Right lobe of liver (tissue), 6 donors: ENCODE data around the gene ADGRL3. TPM values are rescaled to one million over a fixed set of nuclear protein-coding genes. Genes with fewer than 3 reads are reported as not detected.

ENCODE experiments used
- ATAC-seq, 4 donors: fragments of 200-7000 bp; cut with Tn5 transposase; one replicate each; pipeline ENCODE4 v1.9.1; 2020; ENCODE audit warnings: mild to moderate bottlenecking in 4 of 4, moderate library complexity in 4 of 4
- DNase-seq, 3 donors: peaks; one replicate each; pipeline ENCODE4 v3.0.0-alpha.2; 2020
- H3K27ac ChIP-seq, 3 donors: fragments of 200-600 bp; one replicate each; pipeline ENCODE4 v1.8.0; 2022
- H3K27me3 ChIP-seq, 2 donors: fragments of 200-600 bp; one replicate each; pipeline ENCODE4 v1.8.0; 2022
- H3K36me3 ChIP-seq, 4 donors: fragments of 200-600 bp; sonication (generic) in 1 of 4; one replicate each; pipeline versions ENCODE4 v1.5.1 to v1.8.0; 2017 to 2022; ENCODE audit warnings: control low read depth in 1 of 4
- H3K4me1 ChIP-seq, 4 donors: fragments of 200-600 bp; sonication (generic) in 1 of 4; one replicate each; pipeline versions ENCODE4 v1.5.1 to v1.8.0; 2017 to 2022; ENCODE audit warnings: control low read depth in 1 of 4
- H3K4me3 ChIP-seq, 3 donors: fragments of 200-600 bp; one replicate each; pipeline ENCODE4 v1.8.0; 2022
- H3K9me3 ChIP-seq, 4 donors: fragments of 200-600 bp; sonication (generic) in 1 of 4; one replicate each; pipeline versions ENCODE4 v1.5.1 to v1.8.0; 2017 to 2022; ENCODE audit warnings: control low read depth in 1 of 4
- POLR2A ChIP-seq: fragments of 450-650 bp; IDR thresholded peaks from one replicate; pipeline ENCODE4 v1.6.1; 2017; ENCODE audit warnings: antibody characterized with exemption, mild to moderate bottlenecking
- WGBS: methylation state at CpG from one replicate; pipeline ENCODE4 v1.1.6; 2018; ENCODE audit warnings: low coverage, low lambda C conversion rate; ENCODE audit not compliant: insufficient coverage; ENCODE audit errors: missing lambda C conversion rate; 5-methylcytosine and 5-hydroxymethylcytosine counted together
- intact Hi-C, 2 donors: fragments of 100-400 bp; cut with DNase I; formaldehyde crosslinking; loops; one replicate each; pipeline versions ENCODE4 v1.11.2 to v1.14.1; 2022
- total RNA-seq, 6 experiments: library from RNA; depleted of rRNA in 2 of 6; stranded (reverse); fragments of >200 nt in 2 of 6; fragmentation: NEBNext Ultra II Directional in 3 of 6; extraction: Animal tissue kit (Norgen Biotek cat#: 25700) in 3 of 6; gene quantifications; one replicate each; pipeline versions ENCODE4 v1.1.0 to v1.2.4, GENCODE V29; 2016 to 2023
- TF ChIP-seq, protein P1 (sequence below), 4 donors: fragments of 200-600 bp in 3 of 4; fragments of 450-650 bp in 1 of 4; IDR thresholded peaks; one replicate each; pipeline versions ENCODE4 v1.5.1 to v1.8.0; 2016 to 2022; ENCODE audit warnings: antibody characterized with exemption in 4 of 4, mild to moderate bottlenecking in 2 of 4
- donor health status: DM: no; HTN: yes; CAD: no.
- donor health status: DM: no; HTN: no; CAD: no.
- donor health status: DM: no; HTN: no; CAD: no.
- donor health status: DM: no; HTN: yes; CAD: no.
- donor health status: DM: no; HTN: yes; CAD: no.

The ADGRL3 gene
- total RNA-seq, 6 experiments from 2014 or later: 0.06 to 1.1 (median 0.35) TPM

DNA sequence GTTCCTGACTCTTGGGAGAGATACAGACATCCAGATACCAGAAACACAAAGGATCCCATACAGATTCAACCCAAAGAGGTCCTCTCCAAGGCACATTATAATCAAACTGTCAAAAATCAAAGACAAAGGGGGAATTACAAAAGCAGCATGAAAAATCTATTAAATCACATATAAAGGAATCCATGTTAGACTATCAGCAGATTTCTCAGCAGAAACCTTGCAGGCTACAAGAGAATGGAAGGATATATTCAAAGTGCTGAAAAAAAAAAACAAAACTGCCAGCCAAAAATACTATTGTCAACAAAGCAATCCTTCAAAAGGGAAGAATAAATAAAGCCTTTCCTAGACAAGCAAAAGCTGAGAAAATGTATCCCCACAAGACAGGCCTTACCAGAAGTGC is 14.8 kb upstream of the ADGRL3 start:
- Histone ChIP-seq H3K27me3 (no peaks in the 10 kb centered on the region), H3K36me3 (no peaks in the 10 kb centered on the region), H3K4me1 (no peaks in the 10 kb centered on the region), H3K9me3 (no peaks in the 10 kb centered on the region), H3K4me3 (no peak overlapping the region), H3K27ac (no peak overlapping the region)
- intact Hi-C loops: no loop called here
- TF ChIP-seq, protein P1, sequence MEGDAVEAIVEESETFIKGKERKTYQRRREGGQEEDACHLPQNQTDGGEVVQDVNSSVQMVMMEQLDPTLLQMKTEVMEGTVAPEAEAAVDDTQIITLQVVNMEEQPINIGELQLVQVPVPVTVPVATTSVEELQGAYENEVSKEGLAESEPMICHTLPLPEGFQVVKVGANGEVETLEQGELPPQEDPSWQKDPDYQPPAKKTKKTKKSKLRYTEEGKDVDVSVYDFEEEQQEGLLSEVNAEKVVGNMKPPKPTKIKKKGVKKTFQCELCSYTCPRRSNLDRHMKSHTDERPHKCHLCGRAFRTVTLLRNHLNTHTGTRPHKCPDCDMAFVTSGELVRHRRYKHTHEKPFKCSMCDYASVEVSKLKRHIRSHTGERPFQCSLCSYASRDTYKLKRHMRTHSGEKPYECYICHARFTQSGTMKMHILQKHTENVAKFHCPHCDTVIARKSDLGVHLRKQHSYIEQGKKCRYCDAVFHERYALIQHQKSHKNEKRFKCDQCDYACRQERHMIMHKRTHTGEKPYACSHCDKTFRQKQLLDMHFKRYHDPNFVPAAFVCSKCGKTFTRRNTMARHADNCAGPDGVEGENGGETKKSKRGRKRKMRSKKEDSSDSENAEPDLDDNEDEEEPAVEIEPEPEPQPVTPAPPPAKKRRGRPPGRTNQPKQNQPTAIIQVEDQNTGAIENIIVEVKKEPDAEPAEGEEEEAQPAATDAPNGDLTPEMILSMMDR (IDR thresholded peaks at IDR 0.05): no peak
- no peak for TF ChIP-seq POLR2A
- DNase-seq: no peak
- no peak for ATAC-seq

DNA sequence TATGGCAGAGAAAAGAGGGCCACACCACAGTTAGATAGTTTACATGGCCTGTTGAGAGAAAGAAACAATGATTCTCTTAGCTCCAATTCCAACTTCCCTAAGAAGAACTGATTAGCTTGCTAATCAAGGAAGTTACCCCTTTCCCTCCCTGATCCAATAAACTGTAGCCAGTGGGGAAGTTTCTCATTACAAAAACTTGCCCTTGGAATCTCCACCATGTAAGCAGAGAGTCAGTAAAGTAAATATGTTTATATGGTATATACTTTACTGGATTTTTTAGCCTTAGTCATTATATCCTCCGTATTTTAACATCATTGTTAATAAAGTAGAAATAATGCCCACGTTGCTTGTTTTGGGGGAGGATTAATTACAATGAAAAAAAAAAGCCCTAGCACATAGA is 7.7 kb upstream of the ADGRL3 start:
- no peak for TF ChIP-seq POLR2A
- TF ChIP-seq, protein P1 (IDR thresholded peaks at IDR 0.05): no peak
- intact Hi-C loops: no loop called here
- Histone ChIP-seq H3K4me3 (no peak overlapping the region), H3K36me3 (no peaks in the 10 kb centered on the region), H3K4me1 (no peaks in the 10 kb centered on the region), H3K27me3 (no peaks in the 10 kb centered on the region), H3K27ac (no peak overlapping the region), H3K9me3 (no peaks in the 10 kb centered on the region)
- WGBS: 35% methylated on average over 2 of the region's 2 CpGs
- no peak for DNase-seq
- ATAC-seq: no peak

DNA sequence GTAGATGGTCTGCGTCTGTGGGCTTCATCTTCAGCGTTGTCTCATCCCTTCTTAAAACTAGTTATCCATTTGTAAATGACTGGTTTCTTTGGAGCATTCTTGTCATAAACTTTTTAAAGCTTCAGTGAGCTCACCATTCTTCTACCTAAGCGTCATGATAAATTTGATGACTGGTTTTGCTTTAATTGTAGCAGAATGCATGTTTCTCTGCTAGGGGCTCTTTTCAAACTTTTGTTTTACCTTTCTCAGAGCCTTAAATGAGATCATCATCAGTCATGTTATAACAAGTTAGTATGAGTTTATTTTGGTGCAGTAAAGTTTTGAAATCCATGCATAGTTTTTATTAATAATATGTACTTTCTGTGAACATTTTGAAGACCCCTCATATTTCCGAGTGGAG is 6.3 kb upstream of the ADGRL3 start:
- Histone ChIP-seq H3K4me3 (no peak overlapping the region), H3K27ac (no peak overlapping the region), H3K9me3 (no peaks in the 10 kb centered on the region), H3K36me3 (no peaks in the 10 kb centered on the region), H3K4me1 (no peaks in the 10 kb centered on the region), H3K27me3 (no peaks in the 10 kb centered on the region)
- intact Hi-C loops: no loop called here
- TF ChIP-seq POLR2A: no peak
- TF ChIP-seq, protein P1 (IDR thresholded peaks at IDR 0.05): no peak
- DNase-seq: no peak
- no peak for ATAC-seq
- 40% methylated on average over 4 of the region's 4 CpGs for WGBS

DNA sequence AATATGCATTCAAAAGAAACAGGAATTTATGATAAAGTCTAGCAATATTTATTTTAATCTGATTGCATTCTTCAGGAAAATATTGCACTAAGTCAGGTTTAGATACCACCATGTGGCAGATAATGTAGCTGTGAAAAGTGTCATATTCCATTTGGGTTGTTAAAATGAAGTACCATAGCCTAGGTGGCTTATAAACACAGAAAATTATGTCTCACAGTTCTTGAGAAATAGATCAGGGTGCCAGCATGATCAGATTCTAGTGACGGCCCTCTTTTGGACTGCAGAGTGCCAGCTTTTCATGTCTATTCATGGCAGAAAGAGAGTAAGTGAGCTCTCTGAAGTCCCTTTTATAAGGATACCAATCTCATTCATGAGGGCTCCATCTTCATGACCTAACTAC is 5.6 kb upstream of the ADGRL3 start:
- H3K36me3 ChIP-seq: no peaks in the 10 kb centered on the region
- WGBS: 50% methylated on average over 1 of the region's 1 CpG
- no peak overlapping the region for H3K27ac ChIP-seq
- no peaks in the 10 kb centered on the region for H3K9me3 ChIP-seq
- TF ChIP-seq, protein P1 (IDR thresholded peaks at IDR 0.05): no peak
- no peak for TF ChIP-seq POLR2A
- no peaks in the 10 kb centered on the region for H3K4me1 ChIP-seq
- no peak overlapping the region for H3K4me3 ChIP-seq
- no peaks in the 10 kb centered on the region for H3K27me3 ChIP-seq
- no peak for ATAC-seq
- intact Hi-C loops: no loop called here
- DNase-seq: no peak

DNA sequence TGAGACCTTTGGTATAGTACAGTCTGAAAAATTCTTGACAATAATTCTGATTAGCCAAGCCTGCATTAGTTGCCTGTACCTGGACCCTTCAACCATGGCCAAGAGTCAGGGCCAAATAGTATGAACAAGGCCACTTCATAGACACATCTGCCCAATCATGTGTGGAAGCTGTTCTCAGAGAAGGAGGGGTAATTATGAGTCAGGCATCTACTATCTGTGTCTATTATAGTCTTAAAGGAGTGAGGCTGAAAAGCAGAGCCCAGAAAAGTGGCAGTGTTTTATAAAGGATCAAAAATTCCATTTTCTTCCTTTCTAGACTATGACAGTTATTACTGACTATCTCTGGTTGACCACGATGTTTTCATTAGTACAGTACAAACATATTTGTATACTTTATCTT is 5.0 kb upstream of the ADGRL3 start:
- Histone ChIP-seq H3K9me3 (no peaks in the 10 kb centered on the region), H3K4me3 (no peak overlapping the region), H3K27ac (no peak overlapping the region), H3K36me3 (no peaks in the 10 kb centered on the region), H3K27me3 (peaks cover 0 to 1% of the 10 kb centered on the region in 2 donors), H3K4me1 (no peaks in the 10 kb centered on the region)
- 53% methylated on average over 1 of the region's 1 CpG for WGBS
- no peak for TF ChIP-seq POLR2A
- TF ChIP-seq, protein P1 (IDR thresholded peaks at IDR 0.05): no peak
- intact Hi-C loops: no loop called here
- DNase-seq (no peak), ATAC-seq (no peak)
